ENCODE results near the gene NAGLU.

NAGLU gene

GRCh38 chr17:42564815-42565522 lies 28.9 kb downstream of the NAGLU start:
- DNase-seq (ENCODE audit: low spot score) = no peak

DNA sequence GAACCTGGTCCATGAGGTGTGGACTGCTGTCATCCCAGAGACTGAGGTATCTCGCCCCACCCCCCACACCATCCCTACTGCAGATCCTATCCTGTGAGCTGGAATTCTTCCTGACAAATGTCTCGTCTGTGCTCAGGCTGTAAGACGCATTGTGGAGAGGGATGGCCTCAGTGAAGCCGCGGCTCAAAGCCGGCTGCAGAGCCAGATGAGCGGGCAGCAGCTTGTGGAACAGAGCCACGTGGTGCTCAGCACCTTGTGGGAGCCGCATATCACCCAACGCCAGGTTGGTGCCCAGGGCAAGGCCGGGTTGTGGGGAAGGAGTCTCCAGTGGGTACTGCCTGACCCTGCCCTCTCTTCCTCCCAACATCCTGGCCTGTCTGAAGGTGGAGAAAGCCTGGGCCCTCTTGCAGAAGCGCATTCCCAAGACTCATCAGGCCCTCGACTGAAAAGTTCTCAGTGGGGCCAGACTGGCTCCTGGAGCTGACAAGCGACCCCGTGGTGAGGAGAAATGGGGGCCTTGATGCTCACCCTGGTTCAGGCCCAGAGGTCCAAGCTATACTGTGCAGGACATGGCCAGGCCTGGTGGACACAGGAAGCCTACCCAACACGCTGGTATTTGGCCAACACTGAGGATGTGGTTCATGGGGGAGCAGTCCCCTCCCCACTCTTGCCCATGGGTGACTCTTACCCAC lies 29.6 kb downstream of the NAGLU start:
- DNase-seq (ENCODE audit: low spot score) = no peak

DNA sequence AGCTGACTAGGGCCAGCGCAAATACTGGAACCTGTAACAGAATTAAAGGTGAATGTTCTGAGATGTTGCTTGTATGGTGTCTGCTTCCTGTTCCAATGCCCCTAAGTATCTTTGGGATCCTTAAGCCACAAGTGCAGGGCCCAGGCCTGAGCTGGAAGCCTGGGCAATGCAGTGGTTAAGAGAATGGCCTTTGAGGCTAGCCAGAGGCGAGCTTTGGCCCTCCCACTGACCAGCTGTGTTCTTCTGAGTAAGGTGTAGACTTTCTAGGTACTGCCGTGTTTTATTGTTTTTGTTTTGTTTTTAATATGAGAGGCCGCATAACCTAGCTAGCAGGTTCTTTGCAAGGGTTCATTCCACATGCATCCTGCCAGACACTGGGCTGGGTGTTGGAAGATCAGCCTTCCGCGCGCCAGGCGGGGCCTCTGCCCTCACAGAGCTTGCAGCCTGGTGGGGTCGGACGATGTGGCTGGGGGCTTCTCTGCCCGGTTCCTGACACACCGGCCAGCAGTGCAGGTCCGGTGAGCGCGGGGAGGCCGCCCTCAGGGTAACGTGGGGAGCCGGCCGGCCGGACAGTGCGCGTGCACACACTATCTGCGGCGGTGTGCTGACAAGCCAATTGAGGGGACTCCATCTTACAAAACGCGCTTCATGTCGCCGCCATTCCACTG lies 30.3 kb downstream of the NAGLU start:
- peak; percentile 14 for DNase-seq (ENCODE audit: low spot score)

GRCh38 chr17:42566883-42567573 lies 31.0 kb downstream of the NAGLU start, which contains the start of gene MLX:
TSS of gene MLX (plus strand) at chr17:42567100. CDS start at chr17:42567125, 25 bp downstream.
- DNase-seq (ENCODE audit: low spot score) = peak; percentile 97

DNA sequence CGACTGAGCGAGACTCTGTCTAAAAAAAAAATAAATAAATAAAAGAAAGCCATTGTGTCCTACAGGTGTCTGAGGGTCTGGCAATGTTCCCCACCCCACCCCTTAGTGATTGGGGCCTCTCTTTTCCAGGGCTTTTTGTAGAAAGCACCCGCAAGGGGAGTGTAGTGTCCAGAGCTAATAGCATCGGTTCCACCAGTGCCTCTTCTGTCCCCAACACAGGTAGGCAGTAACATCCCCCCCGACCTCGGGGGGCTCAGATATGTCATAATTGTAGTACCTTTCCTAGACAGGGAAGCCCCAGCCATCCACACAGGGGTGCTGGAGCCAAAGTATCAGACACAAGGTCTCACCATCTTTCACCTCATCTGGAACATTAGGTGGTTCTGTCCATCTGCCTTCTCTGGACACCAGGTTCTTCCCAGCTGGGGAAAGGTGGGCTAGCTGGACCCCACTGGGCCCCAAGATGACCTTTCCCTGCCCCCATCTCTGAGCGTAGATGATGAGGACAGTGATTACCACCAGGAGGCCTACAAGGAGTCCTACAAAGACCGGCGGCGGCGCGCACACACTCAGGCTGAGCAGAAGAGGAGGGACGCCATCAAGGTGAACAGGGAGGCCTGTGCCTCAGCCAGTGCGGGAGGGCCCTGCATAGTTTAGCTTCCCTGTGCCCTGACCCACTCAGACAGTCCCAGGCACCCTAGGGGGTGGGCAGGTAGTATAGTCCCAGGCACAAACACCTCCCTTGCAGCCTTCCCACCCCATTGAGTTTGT lies 32.5 kb downstream of the NAGLU start:
- DNase-seq (ENCODE audit: low spot score) = no peak

- no peak for DNase-seq (ENCODE audit: low spot score)
Measured at GRCh38 chr17:42571435-42572225, 35.6 kb downstream of the NAGLU start.

GRCh38 chr17:42573095-42573494 lies 37.1 kb downstream of the NAGLU start:
- no peak for DNase-seq (ENCODE audit: low spot score)

GRCh38 chr17:42574463-42574862 lies 38.4 kb downstream of the NAGLU start:
- no peak for DNase-seq (ENCODE audit: low spot score)

DNA sequence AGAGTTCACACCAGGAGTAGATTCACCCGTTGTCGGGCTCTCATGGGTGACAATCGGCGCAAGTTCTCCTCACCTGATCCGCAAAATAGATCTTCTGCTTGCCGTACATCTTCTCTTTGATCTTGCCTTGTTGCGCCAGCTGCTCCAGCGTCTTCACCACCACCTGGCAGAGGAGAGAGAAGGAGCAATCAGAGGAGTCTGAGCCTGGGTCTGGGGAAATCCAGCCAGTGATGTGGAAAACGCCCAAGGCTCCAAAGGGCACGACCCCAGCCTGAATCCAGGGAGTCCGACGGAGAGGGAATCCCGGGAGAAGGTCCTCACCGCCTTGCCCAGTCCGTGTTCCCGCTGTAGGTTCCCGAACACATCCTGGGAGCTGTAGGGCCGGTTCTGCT lies 41.1 kb downstream of the NAGLU start:
- no peak for DNase-seq (ENCODE audit: low spot score)

DNA sequence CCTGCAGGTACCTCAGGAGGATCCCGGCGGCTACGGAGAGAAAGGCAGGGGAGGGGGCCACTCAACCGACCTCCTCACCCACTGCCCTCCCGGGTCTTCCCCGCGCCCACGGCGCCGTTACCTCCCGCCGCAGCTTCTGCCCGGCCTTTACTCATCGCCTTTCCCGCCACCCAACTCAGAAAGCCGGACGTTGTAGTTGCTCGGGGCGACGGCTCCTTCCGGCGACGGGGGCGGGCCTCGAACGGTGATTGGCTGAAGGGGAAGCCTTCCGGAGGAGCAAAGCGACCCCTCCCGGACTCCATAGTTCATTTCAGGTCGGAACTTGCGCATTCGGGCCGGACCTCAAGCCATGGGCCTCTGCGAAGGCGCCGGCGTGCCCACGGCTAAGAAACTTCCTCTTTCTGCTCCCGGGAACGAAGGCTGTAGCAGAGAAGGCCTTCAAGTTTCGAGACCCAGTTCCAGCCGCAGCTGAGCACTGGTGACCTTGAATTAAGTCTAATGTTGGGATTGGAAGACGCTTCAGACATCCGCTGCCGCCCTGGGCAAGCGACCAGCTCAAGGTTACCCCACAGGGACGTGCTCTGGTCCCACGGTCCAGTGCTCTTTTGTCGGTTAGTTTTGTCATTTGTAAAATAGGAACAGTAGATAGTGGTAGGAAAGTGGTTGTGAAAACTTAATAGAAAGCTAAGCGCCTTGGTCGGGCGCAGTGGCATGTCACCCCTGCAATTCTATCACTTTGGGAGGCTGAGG lies 41.7 kb downstream of the NAGLU start, which contains the start of gene PSMC3IP:
Gene PSMC3IP, minus strand, starts transcription at position 198 of the 750 bp plus-strand sequence. Its CDS starts 43 bp downstream, at position 155.
- peak; percentile 94 for DNase-seq (ENCODE audit: low spot score)

DNA sequence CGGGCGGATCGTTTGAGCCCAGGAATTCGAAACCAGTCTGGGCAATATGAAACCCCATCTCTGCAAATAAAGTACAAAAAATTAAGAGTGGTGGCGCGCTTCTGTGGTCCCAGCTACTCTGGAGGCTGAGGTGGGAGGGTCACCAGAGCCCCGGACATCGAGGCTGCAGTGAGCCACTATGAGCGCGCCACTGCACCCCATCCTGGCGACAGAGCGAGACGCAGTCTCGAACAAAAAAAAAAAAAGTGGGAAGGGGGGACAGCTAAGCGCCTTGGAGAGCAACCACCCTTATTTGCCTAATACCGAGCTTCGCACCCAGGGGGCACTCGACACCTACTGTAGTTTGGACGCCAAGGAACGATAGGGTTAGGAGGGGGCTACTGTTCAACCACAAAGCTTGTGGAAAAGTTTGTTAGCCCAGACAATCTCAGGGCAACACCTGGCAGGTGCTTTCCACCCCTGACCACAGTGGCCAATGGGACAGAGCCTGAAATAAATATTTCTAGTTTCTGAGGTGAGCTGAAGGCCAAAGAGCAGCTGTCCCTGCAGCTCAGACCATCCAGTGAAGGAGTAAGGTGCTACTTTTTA lies 42.3 kb downstream of the NAGLU start:
- peak; percentile 79 for DNase-seq (ENCODE audit: low spot score)

DNA sequence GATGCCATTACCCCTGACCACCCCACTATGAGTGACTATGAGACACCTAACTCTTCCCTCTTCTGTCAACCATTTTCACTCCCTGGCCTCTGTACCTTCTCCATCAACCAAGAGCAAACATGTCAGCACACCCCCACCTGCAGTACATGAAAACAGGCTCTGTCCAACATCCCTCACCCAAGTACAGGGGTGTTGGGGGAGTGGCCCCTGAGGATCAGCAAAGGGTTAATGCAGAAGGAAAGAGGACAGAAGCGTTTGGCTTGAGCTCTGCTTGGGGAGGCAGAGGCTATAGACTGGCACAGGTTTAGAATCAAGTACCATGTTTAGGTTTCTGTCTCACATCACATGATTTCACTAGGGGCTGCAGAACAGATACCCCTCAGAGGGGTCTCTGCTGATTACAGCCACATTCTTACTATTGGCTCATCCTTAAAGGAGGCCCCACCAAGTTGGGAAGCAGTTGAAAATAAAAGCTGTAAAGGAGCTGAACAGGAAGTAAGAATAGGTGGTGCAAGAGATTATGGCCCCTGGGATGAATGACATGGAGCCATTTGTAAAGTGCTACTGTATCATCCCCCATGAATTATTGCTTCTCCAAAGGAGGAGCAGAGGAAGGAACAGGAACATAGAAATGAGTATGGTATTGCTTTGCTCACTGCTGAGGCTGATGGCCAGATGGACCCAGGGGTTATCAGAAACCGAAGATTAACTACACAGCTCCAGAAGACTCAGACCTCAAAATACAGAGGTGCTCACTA lies 43.9 kb downstream of the NAGLU start:
- no peak for DNase-seq (ENCODE audit: low spot score)

DNA sequence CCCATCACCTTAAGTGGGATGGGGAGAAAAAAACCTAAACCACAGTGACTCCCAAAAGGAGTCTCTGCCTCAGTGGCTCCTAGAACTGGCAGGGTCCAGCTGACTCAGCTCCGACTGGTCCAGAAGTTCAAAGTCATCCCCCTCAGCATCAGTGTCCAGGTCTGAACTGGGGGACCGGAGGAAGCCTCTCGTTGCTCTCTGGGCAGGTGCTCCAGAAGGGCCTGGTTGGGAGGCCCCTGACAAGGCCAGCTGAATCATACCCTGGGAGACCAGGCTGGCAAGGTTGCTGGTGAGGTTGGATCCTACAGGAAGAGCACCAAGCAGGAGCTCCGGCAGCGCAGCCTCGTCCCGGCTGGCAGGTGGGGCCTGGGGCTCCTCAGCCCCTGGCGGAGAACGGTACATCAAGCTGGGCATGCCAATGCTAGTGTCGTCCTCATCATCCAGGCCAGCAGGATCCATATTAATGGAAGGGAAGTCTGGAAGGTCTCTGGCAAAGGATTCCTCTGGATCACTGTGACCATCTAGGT lies 45.8 kb downstream of the NAGLU start:
- DNase-seq (ENCODE audit: low spot score) = no peak

GRCh38 chr17:42584880-42585279 lies 48.8 kb downstream of the NAGLU start:
- no peak for DNase-seq (ENCODE audit: low spot score)

DNA sequence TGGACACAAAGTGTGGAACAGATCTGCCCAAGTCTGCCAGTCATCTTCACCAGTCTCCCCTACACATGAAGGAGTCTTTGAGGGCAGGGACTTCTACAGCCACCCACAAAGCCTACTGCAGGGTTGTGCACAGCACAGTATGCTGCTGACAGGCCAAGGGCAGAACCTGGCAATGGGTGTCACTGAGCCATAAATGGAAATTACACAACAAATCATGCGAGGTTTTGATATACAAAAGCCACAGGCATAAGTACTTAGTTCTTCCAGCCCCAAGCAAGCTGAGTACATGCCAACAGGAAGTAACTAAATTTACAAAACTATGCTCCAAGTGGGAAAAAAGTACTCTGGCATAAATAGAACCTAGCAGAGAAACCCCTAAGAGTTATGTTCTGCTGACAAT lies 49.3 kb downstream of the NAGLU start:
- DNase-seq (ENCODE audit: low spot score) = no peak

DNA sequence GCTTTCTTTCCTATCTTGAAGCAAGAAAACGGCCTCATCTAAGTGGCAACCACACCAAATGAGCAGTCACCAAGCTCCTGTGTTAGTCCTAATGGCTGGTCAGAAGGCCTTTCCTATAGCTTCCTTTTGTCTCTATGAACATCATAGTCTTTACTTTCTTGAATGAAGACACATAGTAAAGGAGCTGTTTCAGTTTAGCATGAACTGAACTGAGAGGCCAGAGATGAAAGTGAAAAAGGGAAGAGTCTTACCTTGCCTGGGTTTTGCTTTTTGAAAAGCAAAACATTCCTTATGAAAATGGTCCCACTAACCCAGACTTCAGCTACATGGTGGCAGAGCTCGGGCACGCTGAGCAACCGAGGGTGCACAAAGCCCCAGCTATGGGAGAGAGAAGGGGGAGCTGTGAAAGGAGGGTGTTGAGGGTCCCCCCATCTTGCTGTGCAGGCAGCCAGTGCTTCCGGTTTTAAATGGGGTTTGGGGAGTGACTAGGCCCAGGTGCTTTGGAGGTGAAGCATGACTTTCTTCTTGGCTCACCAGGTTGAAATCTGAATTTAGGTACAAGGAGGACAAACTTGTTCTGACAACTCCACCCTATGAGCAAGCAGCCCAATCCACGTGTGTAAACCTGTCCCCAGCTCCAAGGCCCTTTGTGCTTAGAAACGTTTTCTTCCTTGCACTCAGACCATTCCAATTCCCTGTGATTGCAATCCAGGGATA lies 50.6 kb downstream of the NAGLU start:
- DNase-seq (ENCODE audit: low spot score) = no peak

GRCh38 chr17:42590886-42591285 lies 54.8 kb downstream of the NAGLU start:
- no peak for DNase-seq (ENCODE audit: low spot score)

GRCh38 chr17:42591411-42591810 lies 55.4 kb downstream of the NAGLU start:
- no peak for DNase-seq (ENCODE audit: low spot score)
